Prostate gland (tissue), 2 donors: ENCODE results near the gene WDR1.

Source experiments
- CTCF ChIP-seq, 4 experiments: fragments of 200-600 bp in 2 of 4; fragments of 450-650 bp in 2 of 4; sonication (generic) in 2 of 4; IDR thresholded peaks; 1 replicate in 3 of 4; 2 replicates in 1 of 4; pipeline ENCODE4 v1.5.1; 2016 to 2019; ENCODE audit warnings: antibody characterized with exemption in 4 of 4, mild to moderate bottlenecking in 2 of 4, moderate library complexity in 2 of 4
- POLR2A ChIP-seq: fragments of 450-650 bp; IDR thresholded peaks from one replicate; pipeline ENCODE4 v1.6.1; 2016; ENCODE audit warnings: antibody characterized with exemption, mild to moderate bottlenecking
- POLR2AphosphoS5 ChIP-seq: sonication (generic); formaldehyde crosslinking; IDR thresholded peaks from one replicate; pipeline ENCODE4 v1.6.1; 2017; ENCODE audit warnings: antibody characterized with exemption

DNA sequence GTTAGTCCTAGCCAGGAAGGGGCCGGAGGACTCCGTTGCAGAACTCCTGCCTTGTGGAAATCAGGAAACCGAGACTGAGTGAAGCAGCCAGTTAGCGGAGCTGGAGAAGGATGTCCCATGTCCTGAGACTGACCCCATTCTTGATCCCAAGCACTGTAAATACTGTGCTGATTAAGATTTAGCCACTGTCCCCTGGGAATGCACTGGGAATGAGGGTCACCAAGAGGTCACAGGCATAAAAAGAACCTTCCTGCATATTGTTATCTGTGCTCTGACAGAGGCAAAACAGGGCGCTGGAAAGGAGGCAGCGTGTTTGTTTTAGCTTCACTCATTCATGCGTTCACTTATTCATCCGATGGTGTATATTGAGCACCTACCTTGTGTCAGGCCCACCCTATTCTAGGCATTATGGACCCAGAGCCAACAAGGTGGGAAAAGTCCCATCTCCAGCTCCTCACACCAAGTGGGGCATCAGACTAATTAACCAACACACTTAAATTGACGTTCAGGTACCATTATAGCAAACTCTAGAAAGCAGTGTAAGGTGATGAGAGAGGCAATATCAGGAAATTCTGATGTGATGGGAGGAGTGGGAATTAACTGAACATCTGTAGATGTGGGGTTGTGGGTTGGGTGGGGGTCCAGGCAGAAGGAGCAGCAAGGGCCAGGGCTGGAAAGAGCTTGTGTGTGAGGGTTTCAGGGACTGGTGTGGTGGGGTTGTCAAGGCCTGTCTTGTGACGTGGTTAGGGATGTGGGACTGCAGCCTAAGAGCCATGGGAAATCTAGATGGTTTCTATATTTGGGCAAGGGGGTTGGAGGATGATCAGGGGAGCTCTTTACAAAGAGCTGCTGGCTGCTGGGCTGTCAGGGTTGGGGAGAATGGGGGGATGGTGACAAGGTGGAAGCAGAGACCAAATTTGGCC is 84.7 kb downstream of the WDR1 start:
- TF ChIP-seq POLR2A (no peak), CTCF (IDR thresholded peaks at IDR 0.05) (no peak), POLR2AphosphoS5 (no peak)
